WI38 (cell line): ENCODE data around the gene OR6C68.
"Not testable (repeated sequence)": the region's sequence is repeated elsewhere in the genome, so short reads cannot be mapped to it uniquely, and the experiment has no call there.

ENCODE experiments used
- H3K4me3 ChIP-seq: 2 replicates; pipeline ENCODE4 v1.5.1; 2011; ENCODE audit warnings: low read depth, mild to moderate bottlenecking, control low read depth, low read length
- CTCF ChIP-seq: IDR thresholded peaks from 2 replicates; pipeline ENCODE4 v1.5.1; 2012; ENCODE audit warnings: low read depth, mild to moderate bottlenecking, control low read depth, low read length

OR6C68 gene

GRCh38 chr12:55470088-55470829 is 21.9 kb upstream of the OR6C68 start, which contains the start of gene OR6C70:
TSS of gene OR6C70 (minus strand) at chr12:55470138. CDS start at chr12:55470138, 0 bp downstream.
- no peak for TF ChIP-seq CTCF
- no peak within 1 kb of the TSS for H3K4me3 ChIP-seq

- no peak overlapping the region for H3K4me3 ChIP-seq
- TF ChIP-seq CTCF = no peak
Observed at GRCh38 chr12:55472264-55472663, 19.9 kb upstream of the OR6C68 start.

GRCh38 chr12:55479136-55479535 is 13.0 kb upstream of the OR6C68 start:
- not testable (repeated sequence) for H3K4me3 ChIP-seq

- not testable (repeated sequence) for H3K4me3 ChIP-seq
Observed at GRCh38 chr12:55484284-55484683, 7.9 kb upstream of the OR6C68 start.

- H3K4me3 ChIP-seq = no peak overlapping the region
- TF ChIP-seq CTCF = no peak
Observed at GRCh38 chr12:55495490-55495889, 3.3 kb downstream of the OR6C68 start.

- no peak overlapping the region for H3K4me3 ChIP-seq
- TF ChIP-seq CTCF = no peak
Observed at GRCh38 chr12:55499231-55499630, 7.1 kb downstream of the OR6C68 start.

GRCh38 chr12:55499810-55500252 is 7.7 kb downstream of the OR6C68 start:
- H3K4me3 ChIP-seq = no peak overlapping the region
- no peak for TF ChIP-seq CTCF

GRCh38 chr12:55501601-55502000 is 9.4 kb downstream of the OR6C68 start:
- TF ChIP-seq CTCF = no peak
- H3K4me3 ChIP-seq = no peak overlapping the region
